GM18951 (cell line): ENCODE results near the gene TNRC18.
"Not testable (repeated sequence)": the region's sequence is repeated elsewhere in the genome, so short reads cannot be mapped to it uniquely, and the experiment has no call there.

ENCODE experiments used
- POLR2A ChIP-seq: IDR thresholded peaks from 4 replicates; pipeline ENCODE4 v1.6.1; 2011; ENCODE audit warnings: mild to moderate bottlenecking; ENCODE audit not compliant: insufficient read length, insufficient read depth; ENCODE audit errors: extremely low read depth
- in situ Hi-C: fragments of 300-500 bp; cut with MboI; formaldehyde crosslinking; loops from one replicate; pipeline ENCODE4 v1.12.0; 2022; ENCODE audit warnings: low sequenced_read_pairs, mixed read lengths, inconsistent platforms; ENCODE audit not compliant: unreplicated experiment

The TNRC18 gene

DNA sequence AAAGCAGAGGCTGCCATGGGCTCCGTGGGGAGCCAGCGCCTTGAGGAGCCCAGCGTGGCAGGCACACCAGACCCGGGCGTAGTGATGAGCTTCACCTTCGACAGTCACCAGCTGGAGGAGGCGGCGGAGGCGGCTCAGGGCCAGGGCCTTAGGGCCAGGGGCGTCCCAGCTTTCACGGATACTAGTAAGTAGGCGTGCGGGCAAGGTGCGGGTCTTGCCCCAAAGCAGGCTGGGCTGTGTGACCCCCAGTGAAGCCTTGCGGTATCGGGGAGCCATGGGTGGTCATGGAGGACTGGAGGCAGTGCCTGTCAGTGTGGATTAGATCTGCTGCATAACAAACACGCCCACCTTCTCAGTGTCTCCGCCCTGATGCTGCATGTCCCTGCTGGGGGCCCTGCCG lies 135.8 kb downstream of the TNRC18 start:
- in situ Hi-C loops = no loop called here
- TF ChIP-seq POLR2A = no peak

DNA sequence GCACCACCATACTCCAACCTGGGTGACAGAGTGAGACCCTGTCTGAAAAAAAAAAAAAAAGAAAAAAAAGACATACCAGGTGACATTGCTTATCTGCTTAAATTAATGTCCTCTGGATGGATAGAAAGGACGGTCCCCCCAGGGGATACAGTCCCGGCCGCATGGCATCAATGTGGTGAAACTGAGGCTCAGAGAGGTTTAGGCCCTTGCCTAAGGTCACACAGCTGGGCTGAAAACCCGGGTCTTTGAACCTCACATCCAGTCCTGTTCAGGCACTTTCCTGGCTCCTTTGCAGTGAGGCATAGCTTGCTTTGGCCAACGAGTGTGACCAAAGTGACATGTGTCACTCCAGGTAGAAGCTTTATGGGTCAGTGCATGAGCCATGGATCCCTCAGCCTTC lies 136.3 kb downstream of the TNRC18 start:
- in situ Hi-C loops = not testable (repeated sequence)

GRCh38 chr7:5286933-5287332 lies 136.7 kb downstream of the TNRC18 start:
- in situ Hi-C loops = no loop called here
- no peak for TF ChIP-seq POLR2A

DNA sequence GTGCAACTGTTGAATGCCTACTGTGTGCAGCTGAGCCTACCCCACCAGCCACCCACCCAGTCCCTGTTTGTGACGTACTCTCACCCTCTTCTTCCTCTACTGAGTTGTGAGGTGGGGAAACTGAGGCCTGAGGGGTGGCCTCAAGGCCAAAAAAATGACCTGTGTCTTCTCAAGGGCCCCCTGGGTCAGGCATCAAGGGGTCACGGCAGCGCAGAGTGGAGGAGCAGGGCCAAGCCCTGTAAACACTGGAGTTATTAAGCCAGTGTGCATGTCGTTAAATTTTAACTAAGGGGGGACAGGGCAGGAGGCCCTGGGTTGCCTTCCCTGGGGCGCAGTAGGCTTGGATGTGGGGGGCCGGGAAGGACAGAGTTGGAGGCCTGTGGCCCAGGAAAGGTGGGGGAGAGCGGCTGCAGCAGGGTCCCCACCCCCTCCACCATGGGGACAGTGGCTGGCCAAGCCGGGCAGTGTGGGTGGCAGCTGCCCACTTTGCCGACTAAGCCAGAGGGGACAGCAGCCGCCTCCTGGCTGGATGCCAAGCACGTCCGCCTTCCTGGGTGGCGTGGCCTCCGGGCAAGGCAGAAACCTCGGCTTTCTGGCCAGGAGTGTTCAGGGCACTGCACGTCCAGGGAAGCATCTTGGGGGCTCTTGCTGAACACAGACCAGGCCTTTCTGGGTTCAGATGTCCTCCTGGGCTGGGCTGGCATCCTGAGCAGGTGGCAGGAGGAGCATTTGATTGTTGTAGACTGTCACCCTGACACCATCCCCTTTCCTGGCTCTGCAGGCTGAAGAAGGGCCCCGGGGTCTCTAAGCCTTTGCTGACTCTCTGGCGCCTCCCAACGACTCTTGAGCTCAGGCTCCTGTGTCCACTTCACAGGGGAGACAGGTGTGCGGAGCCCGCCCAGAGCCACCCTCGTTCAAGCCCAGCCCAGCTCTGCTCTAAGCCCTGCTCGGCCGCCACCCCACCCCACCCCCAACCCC lies 139.0 kb downstream of the TNRC18 start:
- in situ Hi-C loops = no loop called here
- no peak for TF ChIP-seq POLR2A

DNA sequence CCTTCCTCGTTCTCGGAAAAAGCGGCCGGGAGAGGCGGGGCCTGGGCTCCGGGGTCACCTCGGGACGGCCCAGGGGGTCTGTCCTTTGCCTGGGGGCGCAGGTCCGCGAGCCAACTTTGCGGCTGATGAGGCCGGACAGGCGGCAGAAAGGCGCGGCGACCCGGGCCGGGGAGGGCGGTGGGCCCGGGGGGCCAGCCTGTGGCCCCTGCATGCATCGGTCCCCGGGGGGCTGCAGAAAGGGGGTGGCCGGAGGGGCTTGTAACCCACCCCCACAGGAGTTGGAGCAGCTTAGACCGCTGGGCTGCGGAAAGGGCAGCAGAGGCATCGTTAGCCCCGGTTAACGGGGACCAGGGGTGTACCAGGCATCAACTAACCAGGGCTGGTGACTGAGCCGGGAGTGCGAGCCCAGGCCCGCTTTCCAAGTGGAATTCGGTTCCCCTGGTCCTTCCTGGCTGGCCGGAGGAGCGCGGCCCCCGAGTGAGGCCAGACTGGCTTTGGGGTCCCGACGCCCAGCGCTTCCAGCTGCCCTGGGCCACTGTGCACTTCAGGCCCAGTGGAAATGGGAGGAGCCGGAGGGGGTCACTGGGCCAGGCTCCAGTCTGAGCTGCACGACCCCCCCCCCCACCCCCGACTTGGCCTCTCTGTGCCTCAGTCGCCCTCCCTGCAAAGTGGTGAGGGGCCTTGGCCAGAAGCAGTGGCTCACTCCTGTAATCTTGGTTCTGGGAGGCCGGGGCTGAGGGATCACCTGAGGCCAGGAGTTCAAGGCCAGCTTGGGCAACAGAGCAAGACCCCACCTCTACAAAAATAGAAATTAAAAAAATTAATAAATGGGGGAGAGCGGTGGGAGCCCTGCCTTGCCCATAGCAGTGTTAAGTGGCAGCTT lies 140.0 kb downstream of the TNRC18 start:
- in situ Hi-C loops = no loop called here
- no peak for TF ChIP-seq POLR2A

- in situ Hi-C loops = no loop called here
- no peak for TF ChIP-seq POLR2A
These were observed 140.9 kb downstream of the TNRC18 start, which contains the start of gene SLC29A4 for GRCh38 chr7:5282543-5283316. Gene SLC29A4 (plus strand): TSS chr7:5282943. CDS start chr7:5287817, 4,874 bp downstream.

GRCh38 chr7:5281598-5282500 lies 141.8 kb downstream of the TNRC18 start:
- in situ Hi-C loops = not testable (repeated sequence)

GRCh38 chr7:5279734-5280133 lies 143.9 kb downstream of the TNRC18 start:
- in situ Hi-C loops = no loop called here
- TF ChIP-seq POLR2A = no peak

DNA sequence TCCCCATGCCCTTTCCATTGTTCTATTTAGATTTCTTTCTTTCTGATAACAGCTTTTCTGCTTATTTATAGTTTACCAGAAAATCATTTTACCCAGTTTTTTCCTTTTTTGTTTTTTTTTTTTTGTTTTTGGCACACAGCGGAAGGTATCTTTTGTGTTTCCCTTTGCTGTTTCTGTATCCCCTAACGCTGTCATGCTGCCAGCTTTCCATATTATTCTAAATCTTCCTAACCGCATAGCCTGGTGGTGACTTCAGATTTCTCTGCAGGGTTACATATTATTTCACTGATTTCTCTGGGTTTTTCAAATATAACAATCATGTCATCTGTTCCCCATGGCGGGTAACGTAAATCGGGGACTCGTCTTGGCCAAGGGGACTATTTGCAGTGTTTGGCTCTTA lies 144.9 kb downstream of the TNRC18 start:
- in situ Hi-C loops = no loop called here
- no peak for TF ChIP-seq POLR2A

DNA sequence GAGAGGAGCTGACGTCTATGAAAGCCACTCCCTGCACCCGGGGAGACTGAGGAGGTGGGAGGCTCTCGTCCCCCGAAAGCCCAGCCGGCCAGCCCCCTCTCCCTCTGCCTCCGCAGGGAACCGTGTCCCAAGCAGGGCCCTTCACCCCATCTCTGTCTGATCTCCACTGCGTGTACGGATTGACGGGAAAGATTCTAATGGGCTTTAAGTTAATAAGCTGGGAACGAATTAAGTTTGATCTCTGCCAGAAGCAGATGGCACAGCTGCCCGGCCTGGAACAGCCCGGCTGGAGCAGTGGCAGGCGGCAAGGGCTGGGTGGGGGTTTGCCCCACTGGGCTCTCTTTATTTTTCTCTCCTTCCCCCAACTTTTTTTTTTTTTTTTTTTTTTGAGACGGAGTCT lies 147.0 kb downstream of the TNRC18 start:
- in situ Hi-C loops = no loop called here

DNA sequence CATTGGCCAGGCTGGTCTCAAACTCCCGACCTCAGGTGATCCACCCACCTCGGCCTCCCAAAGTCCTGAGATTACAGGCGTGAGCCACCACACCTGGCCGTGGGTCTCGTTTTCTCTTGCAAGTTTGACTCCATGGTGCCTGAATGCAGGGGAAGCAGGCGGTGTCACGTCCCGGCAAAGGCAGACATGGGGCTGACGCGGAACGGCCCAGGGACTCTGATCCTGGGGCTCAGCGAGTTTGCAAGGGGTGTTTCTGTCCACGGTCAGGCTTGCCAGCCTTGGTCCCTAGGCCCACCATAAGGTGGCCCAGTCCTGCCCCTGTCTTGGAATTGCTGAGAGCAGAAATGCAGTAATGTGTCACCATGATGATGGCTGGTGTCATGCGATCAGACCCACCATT lies 147.5 kb downstream of the TNRC18 start:
- in situ Hi-C loops = not testable (repeated sequence)

More for the DNA sequence above, 147.0 kb downstream of the TNRC18 start:
- TF ChIP-seq POLR2A = no peak

- in situ Hi-C loops = not testable (repeated sequence)
These were observed 148.1 kb downstream of the TNRC18 start for GRCh38 chr7:5275510-5275909.

- in situ Hi-C loops = not testable (repeated sequence)
These were observed 148.6 kb downstream of the TNRC18 start for GRCh38 chr7:5274985-5275431.
